Osteoblast (primary cell): ENCODE data around the gene EDIL3. TPM values are rescaled to one million over a fixed set of nuclear protein-coding genes. Genes with fewer than 3 reads are reported as not detected.

ENCODE experiments used
- DNase-seq: peaks from one replicate; pipeline ENCODE4 v3.0.0; 2011; ENCODE audit warnings: low spot score, mixed read lengths; ENCODE audit not compliant: insufficient read length; ENCODE audit errors: missing footprints
- H2AFZ ChIP-seq: 2 replicates; pipeline ENCODE4 v1.6.0; 2011; ENCODE audit warnings: mild to moderate bottlenecking, low read length
- H3K27ac ChIP-seq: 2 replicates; pipeline ENCODE4 v1.5.1; 2011; ENCODE audit warnings: mild to moderate bottlenecking, low read depth, low read length, moderate library complexity
- H3K27me3 ChIP-seq: 2 replicates; pipeline ENCODE4 v1.6.0; 2012; ENCODE audit warnings: mild to moderate bottlenecking, control low read depth, inconsistent platforms, low read length, moderate library complexity; ENCODE audit not compliant: insufficient read depth
- H3K36me3 ChIP-seq: 2 replicates; pipeline ENCODE4 v1.5.1; 2011; ENCODE audit warnings: mild to moderate bottlenecking, low read length, control low read depth, moderate library complexity; ENCODE audit not compliant: insufficient read depth
- H3K4me1 ChIP-seq: 2 replicates; pipeline ENCODE4 v1.5.1; 2011; ENCODE audit warnings: mild to moderate bottlenecking, low read length, control low read depth, moderate library complexity; ENCODE audit not compliant: insufficient read depth
- H3K4me2 ChIP-seq: 2 replicates; pipeline ENCODE4 v1.6.0; 2011; ENCODE audit warnings: mild to moderate bottlenecking, low read length; ENCODE audit not compliant: insufficient read depth
- H3K4me3 ChIP-seq: fragments of 200-600 bp; sonication (generic); 3 replicates; pipeline ENCODE4 v1.5.1; 2012; ENCODE audit warnings: mild to moderate bottlenecking, low read length, inconsistent platforms; ENCODE audit not compliant: insufficient read depth
- H3K79me2 ChIP-seq: 2 replicates; pipeline ENCODE4 v1.6.0; 2012; ENCODE audit warnings: mild to moderate bottlenecking, low read length, control low read depth, inconsistent platforms; ENCODE audit not compliant: insufficient read depth
- H3K9me3 ChIP-seq: 2 replicates; pipeline ENCODE4 v1.5.1; 2011; ENCODE audit warnings: low read depth, low read length, control low read depth
- H4K20me1 ChIP-seq: 2 replicates; pipeline ENCODE4 v1.6.0; 2012; ENCODE audit warnings: mild to moderate bottlenecking, low read length, control low read depth; ENCODE audit not compliant: insufficient read depth
- CTCF ChIP-seq: IDR thresholded peaks from 2 replicates; pipeline ENCODE4 v1.5.1; 2011; ENCODE audit warnings: mild to moderate bottlenecking, low read depth, low read length, moderate library complexity; ENCODE audit errors: extremely low read depth
- total RNA-seq: library from RNA; depleted of rRNA; stranded (reverse); fragments of >200 nt; gene quantifications from 2 replicates; pipeline ENCODE4 v1.2.3, GENCODE V29; 2012

Gene EDIL3
- total RNA-seq, 1 donor: 366 TPM

GRCh38 chr5:84373506-84373905 lies 11.2 kb downstream of the EDIL3 start:
- H2AFZ ChIP-seq: no peak overlapping the region

GRCh38 chr5:84372066-84372695 lies 12.5 kb downstream of the EDIL3 start:
- H3K9me3 ChIP-seq: no peaks in the 10 kb centered on the region
- no peaks in the 10 kb centered on the region for H4K20me1 ChIP-seq
- no peaks in the 10 kb centered on the region for H3K36me3 ChIP-seq
- H3K4me3 ChIP-seq: peak overlapping the region; percentile 49
- peaks cover 47% of the 10 kb centered on the region for H3K4me1 ChIP-seq
- TF ChIP-seq CTCF: no peak
- H3K27me3 ChIP-seq: no peaks in the 10 kb centered on the region
- DNase-seq: no peak
- peak overlapping the region; percentile 82 for H3K27ac ChIP-seq
- H2AFZ ChIP-seq: no peak overlapping the region
- peak overlapping the region; percentile 72 for H3K4me2 ChIP-seq
- H3K79me2 ChIP-seq: peaks cover 86% of the 10 kb centered on the region

More at GRCh38 chr5:84373506-84373905, 11.2 kb downstream of the EDIL3 start:
- TF ChIP-seq CTCF: no peak
- H4K20me1 ChIP-seq: no peaks in the 10 kb centered on the region
- H3K4me3 ChIP-seq: no peak overlapping the region
- H3K79me2 ChIP-seq: peaks cover 83% of the 10 kb centered on the region
- peaks cover 58% of the 10 kb centered on the region for H3K4me1 ChIP-seq
- H3K36me3 ChIP-seq: no peaks in the 10 kb centered on the region
- no peaks in the 10 kb centered on the region for H3K9me3 ChIP-seq
- peak overlapping the region; percentile 82 for H3K27ac ChIP-seq
- H3K27me3 ChIP-seq: no peaks in the 10 kb centered on the region
- H3K4me2 ChIP-seq: no peak overlapping the region
- no peak for DNase-seq

- Histone ChIP-seq H3K27ac (no peak overlapping the region), H4K20me1 (no peaks in the 10 kb centered on the region), H3K27me3 (no peaks in the 10 kb centered on the region), H3K79me2 (peaks cover 86% of the 10 kb centered on the region), H3K4me3 (no peak overlapping the region), H3K36me3 (no peaks in the 10 kb centered on the region), H3K4me1 (peaks cover 31% of the 10 kb centered on the region), H2AFZ (no peak overlapping the region), H3K9me3 (no peaks in the 10 kb centered on the region), H3K4me2 (no peak overlapping the region)
- no peak for DNase-seq
- TF ChIP-seq CTCF: no peak
Measured at GRCh38 chr5:84370176-84370575, 14.5 kb downstream of the EDIL3 start.

GRCh38 chr5:84364043-84364442 lies 20.6 kb downstream of the EDIL3 start:
- Histone ChIP-seq H3K9me3 (no peaks in the 10 kb centered on the region), H3K79me2 (peaks cover 86% of the 10 kb centered on the region), H4K20me1 (no peaks in the 10 kb centered on the region), H3K4me3 (no peak overlapping the region), H3K4me2 (no peak overlapping the region), H3K4me1 (peaks cover 14% of the 10 kb centered on the region), H3K27me3 (no peaks in the 10 kb centered on the region), H2AFZ (no peak overlapping the region), H3K36me3 (no peaks in the 10 kb centered on the region), H3K27ac (no peak overlapping the region)
- TF ChIP-seq CTCF: no peak
- no peak for DNase-seq
